ENCODE measurements around the gene ARHGAP5.

DNA sequence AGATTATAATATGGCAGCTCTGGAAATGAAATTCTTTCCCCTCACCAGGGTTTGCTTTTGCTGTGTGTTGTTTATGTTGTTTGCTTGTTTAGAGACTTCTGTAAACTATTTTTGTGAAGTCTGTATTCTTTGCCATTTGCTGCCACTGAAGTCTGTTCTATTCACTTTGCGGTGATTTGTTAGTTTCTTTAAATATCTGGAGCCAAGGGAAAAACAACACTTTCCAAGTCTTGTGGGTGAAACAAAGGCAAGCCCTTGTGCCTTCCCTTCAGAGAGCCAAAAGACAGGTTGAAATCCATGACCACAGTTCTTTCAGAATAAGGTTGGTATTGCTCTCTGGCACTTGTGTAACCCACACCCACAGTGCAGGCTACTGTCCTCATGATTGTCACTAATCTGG lies 65.2 kb downstream of the ARHGAP5 start:
- TF ChIP-seq, protein P1, sequence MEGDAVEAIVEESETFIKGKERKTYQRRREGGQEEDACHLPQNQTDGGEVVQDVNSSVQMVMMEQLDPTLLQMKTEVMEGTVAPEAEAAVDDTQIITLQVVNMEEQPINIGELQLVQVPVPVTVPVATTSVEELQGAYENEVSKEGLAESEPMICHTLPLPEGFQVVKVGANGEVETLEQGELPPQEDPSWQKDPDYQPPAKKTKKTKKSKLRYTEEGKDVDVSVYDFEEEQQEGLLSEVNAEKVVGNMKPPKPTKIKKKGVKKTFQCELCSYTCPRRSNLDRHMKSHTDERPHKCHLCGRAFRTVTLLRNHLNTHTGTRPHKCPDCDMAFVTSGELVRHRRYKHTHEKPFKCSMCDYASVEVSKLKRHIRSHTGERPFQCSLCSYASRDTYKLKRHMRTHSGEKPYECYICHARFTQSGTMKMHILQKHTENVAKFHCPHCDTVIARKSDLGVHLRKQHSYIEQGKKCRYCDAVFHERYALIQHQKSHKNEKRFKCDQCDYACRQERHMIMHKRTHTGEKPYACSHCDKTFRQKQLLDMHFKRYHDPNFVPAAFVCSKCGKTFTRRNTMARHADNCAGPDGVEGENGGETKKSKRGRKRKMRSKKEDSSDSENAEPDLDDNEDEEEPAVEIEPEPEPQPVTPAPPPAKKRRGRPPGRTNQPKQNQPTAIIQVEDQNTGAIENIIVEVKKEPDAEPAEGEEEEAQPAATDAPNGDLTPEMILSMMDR (IDR thresholded peaks at IDR 0.05; ENCODE audit: low read depth, low read length, poor library complexity, severe bottlenecking), result no peak
- TF ChIP-seq EZH2phosphoT487 (IDR thresholded peaks at IDR 0.05; ENCODE audit: borderline replicate concordance, low read length), result no peak

Data from DOHH2 (cell line).